Fibroblast of skin of left quadriceps (primary cell): ENCODE measurements around the gene SIRT3.
A peak's percentile ranks its signal among the peaks of the same experiment; 100 is the strongest.
"Not testable (repeated sequence)": the region's sequence is repeated elsewhere in the genome, so short reads cannot be mapped to it uniquely, and the experiment has no call there.

Experiments
- DNase-seq, 2 experiments: peaks; one replicate each; pipeline ENCODE4 v3.0.0-alpha.2; 2013; ENCODE audit warnings: low read depth in 2 of 2

The SIRT3 gene

GRCh38 chr11:240315-240714 is 4.2 kb upstream of the SIRT3 start:
- DNase-seq = no peak

GRCh38 chr11:238346-238745 is 2.2 kb upstream of the SIRT3 start:
- DNase-seq = not testable (repeated sequence)

- peak; percentile 51 for DNase-seq
Measured at GRCh38 chr11:236774-237767, 929 bp upstream of the SIRT3 start, which contains the start of gene PSMD13. Gene PSMD13 (plus strand): TSS chr11:236976. CDS start chr11:237050, 74 bp downstream.

GRCh38 chr11:235609-235996 is 539 bp downstream of the SIRT3 start:
- no peak for DNase-seq

- no peak for DNase-seq
Measured at GRCh38 chr11:235180-235579, 962 bp downstream of the SIRT3 start.

- no peak for DNase-seq
Measured at GRCh38 chr11:232783-233565, 3.2 kb downstream of the SIRT3 start.

- DNase-seq = no peak
Measured at GRCh38 chr11:230431-230830, 5.7 kb downstream of the SIRT3 start.

- no peak for DNase-seq
Measured at GRCh38 chr11:227824-228379, 8.2 kb downstream of the SIRT3 start.

GRCh38 chr11:225734-226453 is 10.2 kb downstream of the SIRT3 start:
- DNase-seq = no peak

GRCh38 chr11:224424-224823 is 11.7 kb downstream of the SIRT3 start:
- no peak for DNase-seq

- DNase-seq = no peak
Measured at GRCh38 chr11:223884-224283, 12.3 kb downstream of the SIRT3 start.

GRCh38 chr11:223026-223789 is 12.9 kb downstream of the SIRT3 start:
- DNase-seq = no peak

GRCh38 chr11:221998-222789 is 13.9 kb downstream of the SIRT3 start:
- no peak for DNase-seq

- DNase-seq = no peak
Measured at GRCh38 chr11:221539-221938, 14.6 kb downstream of the SIRT3 start.

- not testable (repeated sequence) for DNase-seq
Measured at GRCh38 chr11:220641-221215, 15.4 kb downstream of the SIRT3 start.

GRCh38 chr11:218815-219593 is 17.1 kb downstream of the SIRT3 start:
- no peak for DNase-seq

- no peak for DNase-seq
Measured at GRCh38 chr11:217704-218103, 18.4 kb downstream of the SIRT3 start.

- DNase-seq = no peak
Measured at GRCh38 chr11:216081-216974, 19.8 kb downstream of the SIRT3 start.
